Right forelimb (tissue), 1 donor: Measurements from ENCODE around the gene GPC5.

ENCODE experiments used
- DNase-seq: peaks from one replicate; pipeline ENCODE4 v3.0.0-alpha.2; 2018

Gene GPC5

DNA sequence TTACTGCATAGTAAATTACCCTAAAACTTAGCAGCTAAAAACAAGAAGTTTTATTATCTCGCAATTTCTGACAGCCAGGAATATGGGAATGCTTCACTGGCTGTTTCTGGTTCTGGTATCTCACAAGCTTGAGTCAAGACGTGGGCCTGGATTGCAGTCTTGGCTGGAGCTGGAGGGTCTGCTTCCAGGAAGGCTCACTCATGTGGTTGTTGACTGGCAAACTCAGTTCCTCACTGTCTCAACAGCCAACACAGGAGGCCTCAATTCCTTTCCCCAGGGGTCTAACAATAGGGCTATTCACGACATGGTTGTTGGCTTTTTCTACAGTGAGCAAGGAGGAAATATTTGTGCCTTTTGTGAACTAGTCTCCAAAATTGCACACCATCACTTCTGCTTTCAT lies 146.3 kb downstream of the GPC5 start:
- no peak for DNase-seq

DNA sequence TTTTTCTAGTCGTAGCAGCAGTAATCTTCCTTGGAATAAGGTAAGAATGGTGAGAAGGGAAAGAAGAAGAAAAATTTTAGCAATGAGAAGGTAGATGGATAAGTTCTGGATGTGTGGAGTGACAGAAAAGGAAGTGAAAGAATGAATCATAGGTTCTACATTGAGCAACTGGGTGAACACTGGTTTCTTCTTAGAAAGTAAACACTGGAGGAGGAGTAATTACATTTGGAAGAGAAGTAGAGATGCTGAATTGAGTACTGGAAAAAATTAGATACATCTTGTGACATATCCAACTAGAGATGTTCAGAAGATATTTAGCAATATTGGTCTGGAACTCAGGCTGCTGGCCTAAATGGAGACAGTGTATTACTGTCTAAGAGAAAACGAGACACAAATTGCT lies 148.5 kb downstream of the GPC5 start:
- DNase-seq = no peak

DNA sequence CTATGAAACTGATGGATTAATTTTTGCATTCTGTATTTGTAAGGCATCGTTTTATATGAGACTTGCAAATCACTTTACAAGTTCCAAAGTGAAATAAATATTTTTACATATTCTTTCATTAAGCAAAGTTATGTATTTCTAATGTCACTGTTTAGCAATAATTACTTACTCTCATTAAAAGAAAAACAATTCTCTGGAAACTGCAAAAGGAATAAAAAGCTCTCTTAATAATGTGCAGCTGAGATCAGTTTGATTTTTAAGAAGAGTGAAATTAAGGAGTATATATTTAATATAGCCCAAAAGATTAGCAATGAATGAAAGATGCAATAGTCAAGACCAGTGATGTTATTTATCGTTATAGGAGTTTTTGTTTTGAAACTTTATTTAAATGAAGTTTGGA lies 155.2 kb downstream of the GPC5 start:
- no peak for DNase-seq

DNA sequence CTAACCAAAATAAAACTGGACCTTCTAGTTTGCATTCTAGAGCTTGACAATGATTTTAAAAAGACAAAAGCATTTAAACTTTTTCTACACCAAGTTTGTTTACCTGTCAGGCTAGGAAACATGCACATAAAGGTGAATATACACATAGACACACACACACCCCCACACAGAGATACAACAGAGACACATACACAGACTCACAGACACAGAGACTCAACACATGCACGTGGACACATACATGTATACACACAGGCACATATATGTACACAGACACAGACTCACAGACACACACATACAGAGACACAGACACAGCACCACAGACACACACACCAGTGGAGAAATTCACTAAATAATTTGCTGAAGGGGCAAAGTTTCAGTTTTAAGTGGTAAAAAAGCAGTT lies 155.7 kb downstream of the GPC5 start:
- no peak for DNase-seq

DNA sequence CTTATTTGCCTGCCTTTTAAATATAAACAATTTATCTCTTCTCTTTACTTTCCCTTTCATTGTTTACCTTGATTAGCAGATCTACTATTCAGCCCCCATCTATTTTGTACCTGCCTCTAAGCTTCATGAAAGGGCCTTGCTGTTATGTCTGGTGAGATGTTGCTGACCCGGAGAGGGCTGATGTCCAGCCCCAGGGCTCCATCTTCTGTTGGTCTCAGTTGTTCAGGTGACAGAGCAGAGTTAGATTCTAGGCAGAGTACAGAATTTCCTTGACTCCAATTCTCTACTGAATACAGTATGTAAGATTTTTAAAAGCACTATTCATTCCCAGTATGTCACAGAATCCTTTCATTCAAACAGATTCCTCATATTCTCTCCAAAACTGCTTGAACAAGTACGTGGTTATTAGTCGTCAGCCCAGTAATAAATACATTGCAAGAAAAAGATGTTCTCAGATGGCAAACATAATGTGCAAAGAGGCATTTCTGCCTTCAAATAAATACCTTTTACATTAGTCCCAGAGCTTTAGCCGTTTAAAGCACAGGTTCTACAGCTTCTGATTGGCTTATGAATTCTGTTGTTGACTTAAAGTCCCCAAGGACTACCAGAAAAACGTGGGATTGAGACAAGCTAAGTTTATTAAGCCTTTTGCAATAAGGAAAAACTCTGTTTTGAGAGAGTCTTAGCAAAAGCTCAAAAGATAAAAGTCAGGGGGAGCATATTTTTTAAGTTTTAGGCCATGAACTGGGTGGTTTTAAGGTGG lies 159.1 kb downstream of the GPC5 start:
- no peak for DNase-seq

DNA sequence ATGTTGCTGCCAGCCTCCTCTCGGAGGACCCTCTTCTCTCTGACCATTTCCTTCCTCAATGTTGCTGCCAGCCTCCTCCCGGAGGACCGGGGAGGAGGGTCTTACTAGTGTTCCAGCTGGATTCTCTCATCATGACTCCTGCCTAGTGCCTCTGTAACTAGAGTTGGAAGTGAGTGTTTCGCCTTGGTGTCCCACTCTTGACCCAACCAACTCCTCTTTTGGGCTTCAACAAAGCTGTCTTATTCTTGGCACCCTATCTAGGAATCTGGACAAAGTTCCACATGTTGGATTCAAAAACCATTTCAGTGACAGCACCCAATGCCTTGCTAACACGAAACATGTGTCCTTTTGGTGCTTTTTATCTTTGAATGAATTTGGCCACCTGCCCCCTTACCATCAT lies 165.4 kb downstream of the GPC5 start:
- DNase-seq = no peak

DNA sequence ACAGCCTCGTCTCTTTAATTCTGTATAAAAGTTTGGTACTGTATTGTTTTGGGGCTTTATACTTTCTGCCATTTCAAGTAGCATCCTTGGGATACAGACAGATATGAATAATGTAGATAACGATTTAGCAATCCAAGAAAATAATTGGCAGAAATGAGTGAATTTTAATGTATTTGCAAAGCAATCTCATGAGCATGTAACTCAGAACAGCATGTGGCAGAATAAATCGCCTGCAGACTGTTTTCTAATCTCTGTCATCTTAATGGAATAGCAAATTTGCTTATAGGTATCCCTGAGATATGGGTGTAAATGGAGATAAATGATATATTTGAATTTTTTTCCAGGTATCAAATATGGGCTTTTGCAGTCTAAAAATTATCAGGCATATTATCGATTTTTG lies 166.0 kb downstream of the GPC5 start:
- no peak for DNase-seq

DNA sequence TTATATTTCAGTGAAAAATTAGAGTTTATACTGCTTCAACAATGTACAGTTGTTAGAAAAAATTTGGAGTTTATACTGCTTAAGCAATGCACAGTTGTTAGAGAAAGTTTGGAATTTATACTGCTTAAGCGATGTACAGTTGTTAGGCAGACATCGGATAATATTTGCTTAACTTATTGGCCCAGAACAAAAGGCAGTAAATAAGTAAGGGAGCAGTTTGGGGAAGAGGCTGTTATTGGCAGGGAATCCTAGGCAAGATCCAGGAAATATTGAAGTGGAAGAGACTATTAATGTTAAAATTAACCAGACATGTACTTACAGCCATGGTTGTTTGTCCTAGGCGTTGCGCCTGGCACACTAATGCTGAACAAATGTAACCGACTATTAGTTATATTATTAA lies 166.9 kb downstream of the GPC5 start:
- DNase-seq = no peak

DNA sequence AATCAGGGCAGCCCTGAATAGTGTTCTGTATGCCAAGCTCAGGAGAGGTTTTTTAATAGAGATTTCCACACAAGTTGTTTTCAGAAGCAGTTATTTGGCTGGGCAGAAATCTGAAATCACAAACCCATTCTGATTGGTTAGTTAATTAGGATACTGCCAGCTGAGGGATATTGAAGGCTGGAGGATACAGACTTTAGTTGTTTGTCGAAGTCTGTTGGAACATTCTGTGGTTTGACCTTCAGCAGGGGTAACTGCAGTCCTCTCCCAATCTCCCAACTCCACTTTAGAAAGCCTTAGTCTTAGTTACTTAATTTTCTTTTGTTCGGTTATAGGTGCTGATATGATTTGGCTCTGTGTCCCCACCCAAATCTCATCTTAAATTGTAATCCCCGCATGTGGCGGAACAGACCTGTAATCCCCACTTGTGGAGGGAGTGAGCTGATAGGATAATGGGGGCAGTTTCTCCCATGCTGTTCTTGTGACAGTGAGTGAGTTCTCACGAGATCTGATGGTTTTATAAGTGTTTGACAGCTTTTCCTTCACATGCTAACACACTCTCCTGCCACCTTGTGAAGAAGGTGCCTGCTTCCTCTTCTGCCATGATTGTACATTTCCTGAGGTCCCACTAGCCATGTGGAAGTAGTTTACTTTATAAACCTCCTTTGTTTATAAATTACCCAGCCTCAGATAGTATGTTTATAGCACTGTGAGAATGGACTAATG lies 169.2 kb downstream of the GPC5 start:
- no peak for DNase-seq

DNA sequence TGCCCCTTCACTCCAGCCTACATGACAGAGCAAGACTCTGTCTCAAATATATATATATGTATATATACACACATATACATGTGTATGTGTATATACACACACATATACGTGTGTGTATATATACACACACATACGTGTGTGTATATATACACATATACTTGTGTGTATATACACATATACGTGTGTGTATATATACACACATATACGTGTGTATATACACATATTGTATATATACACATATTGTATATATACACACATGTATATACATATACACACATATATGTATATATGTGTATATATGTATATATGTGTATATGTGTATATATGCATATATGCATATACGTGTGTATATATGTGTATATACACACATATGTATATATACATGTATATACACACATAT lies 173.3 kb downstream of the GPC5 start:
- DNase-seq = no peak

DNA sequence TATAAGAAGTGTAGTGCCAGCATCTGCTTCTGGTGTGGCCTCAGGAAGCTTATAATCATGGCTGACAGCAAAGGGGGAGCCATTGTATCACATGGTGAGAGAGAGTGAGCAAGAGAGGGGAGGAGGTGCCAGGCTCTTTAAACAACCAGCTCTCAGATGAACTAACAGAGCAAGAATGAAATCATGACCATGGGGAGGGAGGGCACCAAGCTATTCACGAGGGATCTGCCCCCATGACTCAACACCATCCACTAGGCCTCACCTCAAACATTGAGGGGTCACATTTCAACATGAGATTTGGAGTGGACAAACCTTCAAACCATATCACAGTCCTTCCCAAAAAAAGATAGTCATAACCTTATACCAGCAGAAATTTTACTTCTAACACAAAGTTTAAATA lies 174.0 kb downstream of the GPC5 start:
- DNase-seq = no peak

DNA sequence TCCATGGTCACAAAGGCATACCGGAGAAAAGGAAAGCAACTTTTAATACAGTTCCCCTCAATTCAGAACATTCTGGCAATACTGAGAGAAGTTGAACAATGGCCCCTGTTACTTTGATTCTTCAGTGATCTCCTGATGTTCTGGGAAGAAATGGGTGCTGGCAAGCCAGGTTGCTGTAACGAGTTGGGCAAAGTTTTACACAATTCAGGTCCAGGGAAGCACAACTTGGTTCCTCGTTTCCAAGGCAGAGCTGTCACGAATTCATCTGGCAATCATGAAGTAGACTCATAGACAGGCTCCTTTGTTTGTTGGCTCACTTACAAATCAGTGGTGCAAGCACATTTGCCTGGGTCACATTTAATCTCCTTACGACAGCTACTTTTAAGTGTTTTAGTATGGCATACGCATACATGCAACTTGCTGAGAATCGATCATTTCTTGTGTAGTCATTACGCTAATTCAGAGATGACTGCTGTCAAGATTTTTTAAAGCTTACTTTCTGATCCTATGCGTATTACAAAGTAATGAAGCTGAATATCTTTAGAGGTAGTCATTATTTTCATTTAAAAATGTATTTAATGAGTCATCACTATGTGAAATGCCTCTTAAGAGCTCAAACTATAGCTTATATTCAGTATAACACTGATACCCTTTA lies 174.7 kb downstream of the GPC5 start:
- no peak for DNase-seq

DNA sequence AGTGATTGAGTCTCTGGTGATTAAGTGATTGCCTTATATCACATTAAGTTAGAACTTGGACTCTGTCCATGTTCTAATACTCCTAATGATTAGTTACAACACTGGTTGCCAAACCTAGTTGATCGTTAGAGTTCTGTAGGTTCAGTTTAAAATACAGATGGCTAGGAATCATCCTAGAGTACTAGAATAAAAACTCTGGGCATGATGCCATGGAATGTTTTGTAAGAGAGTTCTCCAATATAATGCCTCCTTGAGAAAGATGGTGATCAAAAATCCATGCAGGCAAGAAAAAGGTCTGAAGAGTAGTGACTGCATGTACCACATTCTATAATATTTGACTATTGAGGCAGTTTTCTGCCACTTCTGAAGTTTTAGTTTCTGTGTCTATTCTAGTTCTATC lies 176.3 kb downstream of the GPC5 start:
- no peak for DNase-seq

DNA sequence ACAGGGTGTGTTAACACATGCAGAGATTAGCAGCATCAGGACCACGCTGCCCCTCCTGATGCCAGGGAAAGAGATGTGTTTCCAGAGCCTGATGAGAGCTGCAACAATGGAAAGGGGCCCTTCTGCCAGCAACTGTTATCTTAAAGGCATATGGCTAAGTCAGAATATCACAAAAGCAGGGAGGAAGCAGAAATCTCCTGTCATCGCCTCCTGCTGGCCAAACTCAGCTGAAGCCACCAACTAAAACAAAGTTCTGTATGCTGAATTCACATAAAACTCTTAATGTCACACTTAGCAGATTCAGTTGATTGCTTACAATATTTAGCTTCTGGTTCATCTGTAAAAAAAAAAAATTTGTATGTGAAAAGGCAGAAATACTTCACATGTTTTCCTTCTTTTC lies 178.2 kb downstream of the GPC5 start:
- no peak for DNase-seq

DNA sequence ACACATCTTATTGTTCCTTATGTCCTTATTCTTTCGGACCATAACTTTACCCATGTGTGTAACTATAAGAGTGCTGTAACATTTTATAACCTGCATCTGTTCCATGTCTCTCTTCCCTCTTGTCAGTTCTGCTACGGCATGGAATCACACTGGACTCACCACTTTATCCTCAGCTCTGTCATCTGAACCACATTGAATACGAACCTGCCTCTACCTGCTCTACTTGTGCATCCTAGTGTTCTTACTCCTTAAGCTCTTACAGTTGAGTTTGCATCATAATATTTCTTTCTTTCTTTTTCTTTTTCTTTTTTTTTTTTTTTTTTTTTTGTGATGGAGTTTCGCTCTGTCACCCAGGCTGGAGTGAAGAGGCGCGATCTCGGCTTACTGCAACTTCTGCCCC lies 180.9 kb downstream of the GPC5 start:
- DNase-seq = no peak

DNA sequence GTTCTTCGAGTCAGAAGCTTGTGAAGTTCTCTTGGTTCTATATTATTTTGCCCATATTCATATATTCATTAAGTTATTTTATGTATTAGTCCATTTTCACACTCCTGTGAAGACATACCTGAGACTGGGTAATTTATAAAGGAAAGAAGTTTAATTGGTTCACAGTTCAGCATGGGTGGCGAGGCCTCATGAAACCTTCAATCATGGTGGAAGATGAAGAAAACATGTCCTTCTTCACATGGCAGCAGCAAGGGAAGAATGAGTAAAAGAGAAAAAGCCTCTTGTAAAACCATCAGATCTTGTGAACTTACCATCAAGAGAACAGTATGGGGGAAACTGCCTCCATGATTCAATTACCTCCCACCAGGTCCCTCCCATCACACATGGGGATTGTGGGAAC lies 182.3 kb downstream of the GPC5 start:
- DNase-seq = no peak

DNA sequence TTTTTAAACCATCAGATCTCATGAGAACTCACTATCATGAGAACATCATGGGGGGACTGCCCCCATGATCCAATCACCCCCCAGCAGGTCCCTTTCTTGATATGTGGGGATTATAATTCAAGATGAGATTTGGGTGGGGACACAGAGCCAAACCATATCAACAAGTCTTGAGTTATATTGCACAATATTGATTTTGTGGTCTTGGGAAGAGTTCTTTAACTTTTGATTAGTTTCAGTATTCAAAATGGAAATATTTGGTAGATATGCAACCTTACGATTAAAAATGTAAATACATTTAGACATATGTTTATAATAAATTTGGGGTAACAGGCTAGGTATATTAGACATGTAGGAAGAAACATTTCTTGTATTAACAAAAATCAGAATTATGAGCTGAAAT lies 188.2 kb downstream of the GPC5 start:
- no peak for DNase-seq

DNA sequence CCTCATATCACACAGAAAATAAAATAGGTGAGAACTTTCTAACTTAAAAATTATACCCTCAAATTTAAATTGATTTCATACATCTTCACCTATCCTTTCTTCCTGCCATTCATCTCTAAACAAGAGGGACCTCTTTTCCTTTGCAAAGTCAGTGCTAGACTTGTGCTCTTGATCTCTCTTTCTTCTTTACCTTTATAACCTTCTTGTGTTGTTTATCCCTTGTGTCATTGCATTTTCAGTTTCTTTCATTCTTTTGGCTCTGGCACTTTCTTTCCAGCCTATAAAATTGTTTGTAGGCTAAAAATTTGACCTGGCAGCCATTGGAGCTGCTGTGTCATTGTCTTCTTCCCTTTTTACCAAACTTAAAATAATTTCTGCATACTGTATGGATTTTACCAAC lies 190.1 kb downstream of the GPC5 start:
- DNase-seq = no peak

DNA sequence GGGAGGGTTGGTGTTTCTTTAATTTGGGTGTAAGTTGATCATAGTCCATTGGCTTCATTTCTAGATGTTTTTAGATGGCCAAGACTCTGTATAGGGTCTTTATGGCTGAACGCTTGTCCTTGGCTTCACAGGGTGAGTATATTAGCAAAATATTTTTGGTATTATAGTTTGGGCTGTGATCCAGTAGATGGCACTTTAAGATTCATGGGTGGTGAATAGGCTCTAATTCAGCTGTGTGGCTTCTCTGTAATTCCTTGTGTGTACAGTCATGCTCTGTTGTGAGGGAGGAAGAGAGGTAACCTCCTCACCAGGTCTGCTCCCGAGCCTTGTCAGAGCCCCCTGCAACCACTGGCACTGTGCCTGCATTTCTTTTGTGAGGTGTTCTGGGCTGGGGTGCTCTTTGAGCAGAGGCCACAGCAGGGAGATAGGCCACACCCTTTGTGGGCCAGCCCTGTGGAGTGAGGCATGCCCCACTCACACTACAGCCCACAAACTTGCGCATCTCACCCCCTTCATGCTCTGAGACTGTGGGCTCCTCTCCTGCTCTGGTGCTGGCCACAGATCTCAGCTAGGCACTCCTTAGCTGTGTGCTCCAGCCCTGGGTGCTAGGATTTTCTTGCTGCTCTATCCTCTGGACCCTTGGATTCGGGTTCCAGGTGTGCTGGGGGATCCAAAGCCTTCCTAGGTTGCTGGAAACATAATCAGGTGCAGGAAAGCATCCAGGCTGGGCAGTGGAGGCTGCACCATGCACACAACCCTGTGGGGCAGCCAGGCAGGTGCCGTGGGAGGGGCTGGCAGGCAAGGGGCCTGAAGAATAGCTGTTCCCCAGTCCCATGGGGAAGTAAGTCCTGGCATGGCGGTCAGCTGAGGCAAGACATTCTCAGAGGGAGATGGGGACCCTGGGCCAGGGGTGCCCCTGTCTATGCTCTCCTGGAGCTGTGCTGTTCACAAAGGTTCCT lies 193.9 kb downstream of the GPC5 start:
- no peak for DNase-seq

DNA sequence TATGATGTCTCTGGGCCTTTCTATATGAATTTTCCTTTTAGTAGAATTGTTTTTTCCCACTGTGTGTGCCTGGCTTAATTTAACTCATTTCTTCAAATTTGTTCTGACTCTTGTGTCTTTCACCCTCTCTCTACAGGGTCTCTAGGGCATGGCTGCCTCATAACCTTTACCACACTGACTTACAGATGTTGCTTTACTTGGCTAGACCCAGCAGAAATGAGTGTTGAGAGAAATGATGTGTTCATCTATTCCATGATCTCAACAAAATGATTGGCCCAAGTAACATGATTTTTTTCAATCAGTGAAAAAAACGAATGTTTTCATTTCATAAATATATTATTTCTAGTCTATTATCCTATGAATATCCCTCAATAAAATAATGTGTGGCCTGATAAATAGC lies 195.0 kb downstream of the GPC5 start:
- no peak for DNase-seq

DNA sequence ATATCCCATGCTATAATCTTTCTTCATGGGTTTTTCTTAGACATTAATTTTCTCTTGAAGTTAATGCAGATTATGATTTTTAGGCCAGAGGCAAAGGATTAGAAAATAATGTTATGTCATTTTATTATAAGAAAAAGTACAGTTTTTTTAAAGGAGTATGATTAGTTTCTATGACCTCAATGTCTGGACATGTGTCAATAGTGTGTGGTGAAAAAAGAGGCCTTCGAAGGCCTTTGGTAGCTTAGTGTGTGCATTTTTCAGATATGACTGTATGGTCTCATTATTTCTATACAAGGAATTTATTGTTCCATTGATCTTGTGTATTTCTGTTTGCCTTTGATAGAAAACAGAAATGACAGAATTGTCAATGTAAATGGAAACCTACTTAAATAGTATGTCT lies 195.6 kb downstream of the GPC5 start:
- no peak for DNase-seq

DNA sequence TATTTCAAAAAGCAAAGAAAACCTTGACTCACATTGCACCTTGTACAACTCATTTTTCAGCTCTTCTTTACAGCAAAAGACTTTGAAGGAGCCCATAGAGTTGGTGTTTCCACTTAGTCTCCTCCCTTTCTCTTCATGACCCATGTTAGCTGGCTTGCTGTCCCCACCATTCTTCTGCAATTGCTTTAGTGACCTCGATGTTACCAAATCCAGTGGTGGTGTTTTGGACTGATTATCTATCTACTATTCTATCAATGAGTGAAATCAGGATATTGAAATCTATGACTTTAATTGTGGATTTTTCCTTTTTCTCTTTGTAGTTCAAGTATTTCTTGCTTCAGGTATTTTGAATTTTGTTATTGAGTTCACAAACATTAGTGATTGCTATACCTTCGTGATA lies 197.3 kb downstream of the GPC5 start:
- DNase-seq = no peak

DNA sequence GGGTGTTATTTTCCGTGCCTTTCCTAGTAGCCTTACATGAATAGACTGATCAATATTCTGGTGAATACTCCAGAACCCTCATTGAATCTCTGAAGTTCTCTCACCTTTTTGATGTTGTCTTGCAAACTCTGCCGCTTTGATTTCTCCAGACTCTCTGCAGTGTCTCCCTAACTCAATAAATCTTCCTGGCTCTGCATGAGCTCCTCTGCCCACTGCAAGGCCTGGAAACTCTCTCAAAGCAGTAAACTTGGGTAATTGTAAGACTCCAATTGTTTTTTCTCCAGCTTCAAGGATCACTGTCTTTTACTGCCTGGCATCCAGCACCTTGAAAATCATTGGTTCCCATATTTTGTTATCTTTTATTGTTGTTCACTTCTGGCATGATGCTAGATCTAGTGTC lies 198.4 kb downstream of the GPC5 start:
- DNase-seq = no peak
